Activated CD4-positive, alpha-beta T cell treated with anti-CD3 and anti-CD28 coated beads for 4 hours (primary cell): ENCODE data around the gene PTDSS2.

Experiments used
- DNase-seq, 2 donors: peaks; one replicate each; pipeline ENCODE4 v3.0.0-alpha.2; 2020

PTDSS2 gene

DNA sequence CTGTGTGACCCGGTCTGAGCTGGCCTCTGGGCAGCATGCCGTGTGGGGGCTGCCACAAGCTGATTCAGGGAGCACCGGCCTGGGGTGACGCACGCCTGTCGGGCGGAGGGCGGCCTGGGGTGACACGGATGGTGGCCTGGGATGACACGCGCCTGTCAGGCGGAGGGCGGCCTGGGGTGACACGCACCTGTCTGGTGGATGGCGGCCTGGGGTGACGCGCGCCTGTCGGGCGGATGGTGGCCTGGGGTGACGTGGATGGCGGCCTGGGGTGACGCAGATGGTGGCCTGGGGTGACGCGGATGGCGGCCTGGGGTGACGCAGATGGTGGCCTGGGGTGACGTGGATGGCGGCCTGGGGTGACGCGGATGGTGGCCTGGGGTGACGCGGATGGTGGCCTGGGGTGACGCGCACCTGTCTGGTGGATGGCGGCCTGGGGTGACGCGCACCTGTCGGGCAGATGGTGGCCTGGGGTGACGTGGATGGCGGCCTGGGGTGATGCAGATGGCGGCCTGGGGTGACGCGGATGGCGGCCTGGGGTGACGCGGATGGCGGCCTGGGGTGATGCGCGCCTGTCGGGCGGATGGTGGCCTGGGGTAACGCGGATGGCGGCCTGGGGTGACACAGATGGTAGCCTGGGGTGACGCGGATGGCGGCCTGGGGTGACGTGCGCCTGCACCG, 21.5 kb downstream of the PTDSS2 start:
- DNase-seq, result no peak

DNA sequence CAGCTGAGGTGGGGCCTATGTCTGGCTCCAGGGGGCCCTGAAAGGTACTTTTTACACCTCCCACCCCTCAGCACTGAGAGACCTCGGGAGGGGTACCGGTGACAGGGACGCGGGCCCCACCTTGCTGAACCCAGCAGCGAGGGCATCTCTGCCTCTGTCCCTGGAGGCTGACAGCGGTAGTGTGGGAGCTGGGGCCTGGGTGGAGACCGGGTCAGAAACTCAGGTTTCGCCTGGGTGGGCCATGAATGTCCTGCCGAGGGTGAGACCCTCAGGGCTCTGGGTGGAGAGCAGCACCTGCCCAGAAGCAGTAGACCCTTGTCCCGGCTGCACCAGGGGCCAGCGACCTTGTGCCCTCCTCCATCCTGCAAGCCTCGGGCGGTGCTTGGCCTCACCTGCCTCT, 22.2 kb downstream of the PTDSS2 start:
- no peak for DNase-seq

DNA sequence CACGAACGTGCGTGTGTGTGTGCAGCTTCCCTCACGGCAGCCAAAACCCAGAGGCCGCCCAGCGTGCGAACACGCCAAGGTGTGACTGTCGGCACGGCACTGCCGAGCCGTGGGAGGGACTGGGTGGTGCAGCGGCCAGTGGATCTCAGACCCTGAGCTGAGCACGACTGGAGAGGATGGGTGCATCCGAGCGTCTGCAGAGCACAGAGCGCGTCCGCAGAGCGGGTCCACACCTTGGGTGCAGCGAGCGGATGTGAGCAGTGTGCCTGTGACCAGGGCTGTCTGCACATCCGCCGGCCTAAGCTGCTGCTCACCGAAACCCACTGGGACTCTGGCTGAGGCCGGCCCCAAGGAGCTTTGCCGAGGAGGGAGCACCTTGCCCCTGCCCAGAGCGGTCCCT, 22.7 kb downstream of the PTDSS2 start:
- DNase-seq, result no peak

DNA sequence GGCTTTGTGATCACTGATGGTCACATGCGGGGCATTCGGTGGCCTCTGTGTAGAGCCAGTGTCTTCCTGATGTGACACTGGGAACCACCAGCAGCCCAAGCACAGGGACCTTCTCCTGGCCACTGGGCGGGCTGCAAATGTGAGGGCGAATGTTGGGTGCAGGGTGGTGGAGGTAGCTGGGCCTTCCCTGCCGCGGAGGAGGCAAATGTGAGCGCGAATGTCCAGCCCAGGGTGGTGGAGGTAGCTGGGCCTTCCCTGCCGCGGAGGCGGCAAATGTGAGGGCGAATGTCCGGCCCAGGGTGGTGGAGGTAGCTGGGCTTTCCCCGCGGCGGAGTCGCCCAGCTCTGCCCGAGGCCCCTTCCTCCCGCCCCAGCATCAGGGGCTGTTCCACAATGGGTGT, 23.3 kb downstream of the PTDSS2 start:
- DNase-seq, result no peak

DNA sequence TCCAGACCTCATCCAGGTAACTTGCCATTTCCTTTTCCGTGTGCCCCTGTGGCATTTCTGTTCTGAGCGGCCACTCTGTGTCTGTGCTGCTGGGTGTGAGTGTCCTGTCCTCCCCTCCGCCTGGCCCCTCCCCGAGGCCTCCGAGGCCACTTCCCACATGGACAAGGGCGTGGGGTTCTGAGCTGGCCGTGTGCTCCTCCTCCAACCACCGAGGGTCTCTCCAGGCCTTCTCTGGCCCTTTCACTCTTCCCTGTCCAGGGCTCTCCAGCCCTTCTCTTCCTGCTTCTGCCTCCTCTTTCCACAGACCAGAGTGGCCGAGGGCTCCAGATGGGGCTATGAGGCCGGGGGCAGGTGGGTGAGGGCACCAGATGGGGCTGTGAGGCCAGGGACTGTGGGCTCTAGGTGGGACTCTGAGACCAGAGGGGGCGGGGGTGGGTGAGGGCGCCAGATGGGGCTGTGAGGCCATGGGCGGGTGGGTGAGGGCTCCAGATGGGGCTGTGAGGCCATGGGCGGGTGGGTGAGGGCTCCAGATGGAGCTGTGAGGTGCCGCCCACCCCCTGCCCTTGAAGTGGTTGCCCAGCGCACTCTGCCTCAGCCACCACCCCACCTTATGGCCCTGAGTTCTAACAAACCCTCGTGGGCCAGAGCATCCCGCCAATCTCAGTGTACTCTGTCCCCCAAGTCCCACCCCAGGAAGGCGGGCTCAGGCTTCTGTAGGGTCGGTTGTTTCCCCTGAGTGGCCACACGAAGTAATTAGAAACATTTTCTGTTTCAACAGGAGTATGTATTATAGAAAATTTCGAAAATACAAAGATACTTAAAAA, 24.1 kb downstream of the PTDSS2 start:
- DNase-seq, result no peak

DNA sequence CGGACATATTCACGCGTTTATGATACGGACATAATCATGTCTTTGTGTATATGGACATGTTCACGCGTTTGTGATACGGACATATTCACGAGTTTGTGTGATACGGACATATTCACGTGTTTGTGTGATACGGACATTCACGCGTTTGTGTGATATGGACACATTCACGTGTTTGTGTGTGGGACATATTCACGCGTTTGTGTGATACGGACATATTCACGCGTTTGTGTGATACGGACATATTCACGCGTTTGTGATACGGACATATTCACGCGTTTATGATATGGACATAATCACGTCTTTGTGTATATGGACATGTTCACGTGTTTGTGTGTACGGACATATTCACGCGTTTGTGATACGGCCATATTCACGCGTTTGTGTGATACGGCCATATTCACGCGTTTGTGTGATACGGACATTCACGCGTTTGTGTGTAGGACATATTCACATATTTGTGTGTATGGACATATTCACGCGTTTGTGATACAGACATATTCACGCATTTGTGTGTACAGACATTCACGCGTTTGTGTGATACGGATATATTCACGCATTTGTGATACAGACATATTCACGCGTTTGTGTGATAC, 24.9 kb downstream of the PTDSS2 start:
- DNase-seq, result no peak

DNA sequence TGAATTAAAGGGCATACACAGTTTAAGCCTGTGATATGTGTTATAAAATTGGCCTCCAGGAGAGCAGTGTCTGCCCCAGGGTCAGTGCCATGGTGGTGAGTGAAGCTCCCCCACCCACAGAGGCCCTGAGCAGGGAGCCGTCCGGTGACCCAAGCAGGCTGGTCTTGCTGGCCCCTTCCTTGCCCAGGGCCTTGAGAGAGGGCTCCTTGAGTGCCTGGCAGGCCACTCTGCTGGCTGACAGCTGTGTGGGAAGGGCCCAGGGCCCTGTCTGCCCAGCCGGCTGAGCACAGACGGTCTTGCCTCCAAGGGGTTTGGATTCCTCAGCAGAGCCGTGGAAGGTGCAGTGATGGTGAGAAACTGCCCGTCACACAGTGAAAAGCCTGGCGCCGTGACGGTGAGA, 25.9 kb downstream of the PTDSS2 start:
- no peak for DNase-seq

DNA sequence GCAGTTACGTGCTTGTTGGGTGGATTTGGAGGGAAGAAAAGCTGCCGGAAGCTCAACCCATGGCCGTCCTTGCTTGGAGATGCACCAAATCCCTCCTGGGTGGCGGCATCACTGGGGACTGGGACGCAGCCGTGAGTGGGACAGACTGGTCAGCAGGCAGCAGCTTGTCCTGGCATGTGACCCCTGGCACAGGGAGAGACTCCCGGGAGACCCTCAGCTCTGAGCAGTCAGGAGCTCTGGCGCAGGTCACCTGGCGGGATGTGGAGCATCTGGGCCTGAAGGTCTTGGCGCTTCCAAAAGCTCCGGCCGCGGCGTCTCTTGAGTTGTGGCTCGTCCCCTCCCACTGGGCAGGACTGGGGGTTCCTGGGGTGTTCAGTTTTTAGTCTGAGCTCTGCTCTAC, 26.3 kb downstream of the PTDSS2 start:
- DNase-seq, result no peak

DNA sequence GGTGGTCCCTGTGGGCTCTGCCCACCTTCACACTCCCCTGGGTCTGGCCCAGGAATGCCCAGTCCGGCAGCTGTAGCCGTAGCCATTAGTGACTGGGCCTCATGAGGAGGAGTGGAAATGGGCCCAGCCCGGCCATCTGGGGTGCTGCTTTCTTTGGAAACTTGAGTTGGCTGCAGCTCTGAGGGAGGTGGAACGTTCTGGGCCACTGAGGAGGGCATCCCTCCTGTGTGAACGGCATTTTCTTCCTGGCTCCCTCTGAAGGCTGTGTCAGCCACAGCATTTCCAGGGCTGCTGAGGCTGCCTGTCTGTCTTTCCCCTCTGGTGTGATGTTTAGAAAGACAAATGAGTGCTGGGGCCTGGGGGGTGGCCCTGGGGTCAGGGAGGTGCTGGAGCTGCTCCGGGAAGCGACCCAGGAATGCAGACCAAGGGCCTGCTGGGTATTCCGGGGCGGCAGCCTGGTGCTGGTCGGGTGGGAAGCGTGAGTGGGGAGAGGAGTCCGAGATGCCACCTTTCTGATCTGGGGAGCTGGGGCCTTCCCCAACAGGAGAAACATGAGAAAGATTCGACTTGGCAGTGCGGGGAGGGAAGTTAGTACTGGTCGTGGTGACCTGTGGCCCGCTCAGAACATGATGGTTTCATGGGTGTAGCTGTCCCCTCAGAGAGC, 27.1 kb downstream of the PTDSS2 start:
- DNase-seq, result no peak

DNA sequence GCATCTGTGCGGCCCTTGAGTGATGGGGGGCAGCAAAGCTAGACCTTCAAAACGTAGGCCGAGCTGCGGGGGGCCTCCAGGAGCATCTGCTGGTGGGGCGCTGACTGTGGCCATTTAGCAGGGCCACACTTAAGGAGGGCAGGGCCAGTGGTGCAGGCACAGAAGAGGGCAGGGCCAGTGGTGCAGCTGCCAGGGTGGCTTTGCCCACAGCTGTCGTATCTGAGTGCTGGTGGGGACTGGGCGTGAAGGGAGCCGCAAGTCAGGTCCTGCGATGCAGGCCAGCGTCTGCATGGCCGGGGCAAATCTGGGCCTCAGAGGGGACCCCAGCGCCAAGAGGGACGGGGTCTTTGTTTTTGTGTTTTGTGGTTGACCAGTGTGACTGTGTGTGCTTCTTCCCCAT, 29.2 kb downstream of the PTDSS2 start:
- no peak for DNase-seq

DNA sequence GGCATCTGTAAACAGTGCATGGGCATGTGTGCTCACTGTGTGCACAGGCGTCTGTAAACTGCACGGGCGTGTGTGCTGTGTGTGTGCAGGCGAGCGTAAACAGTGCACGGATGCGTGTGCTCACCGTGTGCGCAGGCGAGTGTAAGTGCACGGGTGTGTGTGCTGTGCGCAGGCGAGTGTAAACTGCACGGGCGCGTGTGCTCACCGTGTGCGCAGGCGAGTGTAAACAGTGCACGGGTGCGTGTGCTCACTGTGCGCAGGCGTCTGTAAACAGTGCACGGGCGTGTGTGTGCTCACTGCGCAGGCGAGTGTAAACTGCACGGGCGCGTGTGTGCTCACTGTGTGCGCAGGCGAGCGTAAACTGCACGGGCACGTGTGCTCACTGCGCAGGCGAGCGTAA, 34.5 kb downstream of the PTDSS2 start:
- no peak for DNase-seq

DNA sequence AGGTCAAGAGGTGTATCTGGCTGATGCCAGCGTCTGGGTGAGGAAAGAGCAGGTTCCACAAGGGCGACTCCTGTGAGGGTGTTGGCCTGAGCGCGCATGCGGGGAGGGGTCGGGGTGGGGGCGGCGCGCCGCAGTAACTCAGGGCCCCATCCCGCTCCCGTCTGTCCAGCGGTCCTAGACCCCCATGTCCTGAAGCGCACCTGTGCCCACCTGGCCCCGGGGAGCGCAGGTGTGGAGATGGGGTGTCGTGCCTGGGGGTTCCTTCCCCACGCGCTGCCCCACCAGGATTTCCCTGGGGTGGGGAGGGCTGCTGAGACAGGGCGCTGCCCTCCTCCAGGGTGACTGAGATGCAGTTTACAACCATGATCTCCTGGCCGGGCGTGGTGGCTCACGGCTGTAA, 36.1 kb downstream of the PTDSS2 start:
- DNase-seq, result no peak

DNA sequence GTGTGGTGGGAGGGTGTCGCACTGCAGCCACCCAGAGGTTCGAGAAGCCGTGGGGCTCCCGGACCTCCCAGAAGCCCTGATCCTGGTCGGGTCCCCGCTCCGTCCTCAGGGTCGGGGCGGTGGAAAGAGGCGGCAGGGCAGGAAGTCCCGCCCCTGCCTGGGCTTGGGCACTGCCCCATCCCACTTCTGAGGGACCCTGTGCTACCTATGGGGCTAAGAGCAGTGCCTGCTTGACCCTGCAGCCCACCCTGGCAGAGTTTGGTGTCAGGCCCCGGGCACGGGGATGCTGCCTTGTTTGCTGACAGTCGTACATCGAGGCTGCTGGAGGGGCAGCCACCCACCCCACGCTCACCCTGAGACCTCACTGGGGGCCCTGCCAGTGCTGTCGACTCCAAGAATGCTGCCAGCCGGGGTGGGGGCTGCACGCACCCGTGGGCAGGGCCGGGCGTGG, 37.5 kb downstream of the PTDSS2 start:
- DNase-seq, result no peak

DNA sequence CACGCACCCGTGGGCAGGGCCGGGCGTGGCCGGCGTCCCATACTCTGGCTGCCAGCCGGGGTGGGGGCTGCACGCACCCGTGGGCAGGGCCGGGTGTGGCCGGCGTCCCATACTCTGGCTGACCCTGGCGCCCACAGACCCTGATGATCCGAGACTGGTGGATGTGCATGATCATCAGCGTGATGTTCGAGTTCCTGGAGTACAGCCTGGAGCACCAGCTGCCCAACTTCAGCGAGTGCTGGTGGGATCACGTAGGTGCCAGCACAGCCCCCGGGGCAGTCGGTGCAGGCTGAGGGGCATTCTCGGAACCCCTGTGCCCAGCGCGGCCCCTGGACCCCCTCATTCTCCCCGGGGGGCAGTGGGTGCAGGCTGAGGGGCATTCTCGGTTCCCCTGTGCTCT, 38.0 kb downstream of the PTDSS2 start:
- DNase-seq, result no peak

DNA sequence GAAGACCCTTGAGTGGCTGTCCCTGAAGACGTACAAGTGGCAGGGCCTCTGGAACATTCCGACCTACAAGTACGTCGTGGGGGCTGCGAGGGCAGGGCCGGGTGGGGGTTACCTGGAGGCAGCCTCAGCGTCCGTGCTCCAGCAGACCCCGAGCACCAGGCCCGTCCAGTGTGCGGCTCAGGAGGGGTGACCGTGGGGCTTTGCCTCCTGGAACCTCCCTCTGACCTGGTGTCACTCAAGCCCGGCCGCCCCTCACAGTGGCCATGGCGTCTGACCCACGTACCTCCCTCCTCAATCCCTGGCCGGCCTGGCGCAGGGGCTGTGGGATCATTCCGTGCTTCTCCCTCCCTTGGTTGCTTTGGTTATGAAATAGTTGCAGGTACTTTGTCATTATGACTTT, 38.5 kb downstream of the PTDSS2 start:
- no peak for DNase-seq

DNA sequence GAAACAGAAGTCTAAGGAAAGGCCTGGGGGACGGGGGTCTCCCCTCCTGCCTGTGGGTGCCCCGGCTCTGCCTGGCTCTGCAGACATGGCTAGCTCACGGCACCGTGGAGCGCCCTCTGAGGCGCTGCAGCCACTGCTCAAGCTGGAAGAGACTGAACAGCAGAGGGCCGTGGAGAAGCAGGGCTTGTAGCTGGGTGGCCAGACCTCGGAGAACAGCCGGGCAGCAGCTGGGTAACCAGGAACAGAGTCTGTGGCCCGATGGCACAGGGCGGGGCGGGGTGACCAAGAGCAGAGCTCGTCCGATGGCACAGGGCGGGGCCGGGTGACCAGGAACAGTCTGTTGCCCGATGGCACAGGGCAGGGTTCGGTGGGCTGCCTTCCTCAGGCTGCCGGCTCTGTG, 38.9 kb downstream of the PTDSS2 start:
- no peak for DNase-seq

DNA sequence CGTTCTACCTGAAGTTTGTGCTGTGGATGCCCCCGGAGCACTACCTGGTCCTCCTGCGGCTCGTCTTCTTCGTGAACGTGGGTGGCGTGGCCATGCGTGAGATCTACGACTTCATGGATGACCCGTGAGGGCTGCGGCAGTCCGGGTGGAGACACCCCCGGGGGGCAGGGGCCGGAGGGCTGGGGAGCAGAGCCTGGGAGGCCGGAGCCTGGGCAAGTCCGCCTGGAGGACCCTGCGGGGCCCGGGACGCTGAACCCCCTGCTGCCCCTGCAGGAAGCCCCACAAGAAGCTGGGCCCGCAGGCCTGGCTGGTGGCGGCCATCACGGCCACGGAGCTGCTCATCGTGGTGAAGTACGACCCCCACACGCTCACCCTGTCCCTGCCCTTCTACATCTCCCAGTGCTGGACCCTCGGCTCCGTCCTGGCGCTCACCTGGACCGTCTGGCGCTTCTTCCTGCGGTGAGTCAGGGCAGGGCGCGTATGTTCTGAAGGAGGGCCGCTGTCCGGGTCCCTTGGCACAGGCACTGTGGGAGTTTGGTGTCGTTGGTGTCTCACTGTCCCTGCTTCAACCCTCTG, 39.6 kb downstream of the PTDSS2 start:
- no peak for DNase-seq

DNA sequence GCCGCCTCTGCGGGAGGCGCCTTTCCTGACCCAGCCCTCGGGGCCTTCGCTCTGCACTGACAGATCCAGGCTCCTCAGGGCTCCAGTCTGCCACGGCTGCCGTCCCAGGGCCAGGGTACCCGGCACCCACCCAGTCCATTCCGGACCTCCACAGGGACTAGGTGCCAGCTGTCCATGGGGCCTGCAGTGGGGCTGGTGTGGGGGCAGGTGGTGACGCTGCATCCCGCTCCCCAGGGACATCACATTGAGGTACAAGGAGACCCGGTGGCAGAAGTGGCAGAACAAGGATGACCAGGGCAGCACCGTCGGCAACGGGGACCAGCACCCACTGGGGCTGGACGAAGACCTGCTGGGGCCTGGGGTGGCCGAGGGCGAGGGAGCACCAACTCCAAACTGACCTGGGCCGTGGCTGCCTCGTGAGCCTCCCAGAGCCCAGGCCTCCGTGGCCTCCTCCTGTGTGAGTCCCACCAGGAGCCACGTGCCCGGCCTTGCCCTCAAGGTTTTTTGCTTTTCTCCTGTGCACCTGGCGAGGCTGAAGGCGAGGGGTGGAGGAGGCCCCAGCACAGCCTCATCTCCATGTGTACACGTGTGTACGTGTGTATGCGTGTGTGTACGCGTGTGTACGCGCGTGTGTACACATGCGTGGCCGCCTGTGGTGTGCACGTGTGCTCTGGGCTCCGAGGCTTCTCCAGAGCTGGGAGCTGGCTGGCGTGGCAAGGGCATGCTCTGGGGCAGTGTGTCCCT, 40.3 kb downstream of the PTDSS2 start:
- no peak for DNase-seq

DNA sequence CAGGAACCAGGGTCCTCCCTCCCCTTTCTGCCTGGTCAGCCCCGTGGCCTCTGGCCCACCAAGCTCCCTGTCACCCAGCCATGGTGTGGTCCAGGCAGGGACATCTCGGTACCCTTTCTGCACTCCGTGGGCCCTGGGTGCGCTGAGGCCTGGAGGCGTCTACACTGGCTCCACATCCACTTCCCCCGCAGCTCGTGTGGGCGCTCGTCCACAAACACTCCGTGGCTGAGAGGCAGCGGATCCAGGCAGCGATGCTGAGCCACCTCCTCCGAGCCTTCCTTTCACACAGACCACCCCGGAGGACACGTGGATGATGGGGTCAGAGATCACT, 40.8 kb downstream of the PTDSS2 start:
- no peak for DNase-seq

DNA sequence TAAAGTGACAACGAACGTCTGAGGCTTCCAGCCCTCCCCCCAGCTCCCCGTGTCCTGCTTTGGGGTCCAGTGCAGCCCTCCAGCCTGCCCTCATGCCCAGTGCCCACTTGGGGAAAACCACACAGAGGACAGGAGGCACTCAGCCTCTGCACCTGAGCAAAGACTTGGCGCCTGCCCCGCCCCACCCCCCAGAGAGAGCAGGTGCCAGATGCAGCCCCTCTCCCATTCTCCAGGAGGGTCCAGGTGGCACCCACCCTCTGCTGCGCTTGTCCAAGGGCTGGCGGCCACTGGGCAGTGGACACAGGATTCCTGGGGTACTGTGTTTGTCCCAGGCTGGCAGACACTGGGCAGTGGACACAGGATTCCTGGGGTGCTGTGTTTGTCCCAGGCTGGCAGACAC, 41.3 kb downstream of the PTDSS2 start:
- DNase-seq, result no peak

DNA sequence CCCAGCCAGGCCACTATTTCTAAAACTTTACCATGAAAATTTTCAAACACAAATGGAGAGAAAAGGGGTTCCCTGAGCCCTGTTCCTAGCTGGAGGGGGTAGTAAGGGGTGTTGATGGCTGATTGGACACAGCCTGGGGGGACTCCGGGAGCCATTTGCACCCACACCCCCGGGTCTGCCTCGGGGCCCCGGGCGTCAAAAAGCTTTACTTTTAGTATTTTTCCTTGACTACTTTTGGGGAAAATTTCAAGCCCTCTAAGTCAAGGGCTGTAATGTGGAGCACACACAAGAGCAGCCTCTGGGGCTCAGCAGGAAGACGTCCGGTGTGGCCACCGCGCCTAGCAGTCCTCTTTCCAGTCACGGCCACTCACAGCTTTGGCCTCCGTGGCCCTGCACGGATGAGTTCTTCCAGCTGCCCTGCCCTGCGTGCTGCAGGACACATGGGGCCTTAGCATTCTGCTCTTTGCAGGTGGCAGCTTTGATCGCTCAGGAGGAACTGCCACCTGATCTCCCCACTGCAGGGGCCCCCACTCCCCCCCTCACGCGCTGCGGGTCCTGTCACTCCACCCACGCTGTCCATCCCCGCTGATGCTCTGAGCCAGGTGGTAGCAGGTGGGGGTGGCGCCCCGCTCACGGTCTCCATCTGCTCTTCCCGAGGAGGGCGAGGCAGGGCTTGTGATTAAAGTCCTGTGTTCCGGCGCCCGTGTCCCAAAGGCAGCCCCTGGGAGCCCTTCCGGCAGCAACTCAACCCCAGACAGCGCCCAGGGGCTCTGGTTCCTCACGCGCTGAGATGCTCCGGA, 42.5 kb downstream of the PTDSS2 start:
- no peak for DNase-seq
